HEK293 (cell line): ENCODE data around the gene DDX17.

ENCODE experiments used
- CTCF ChIA-PET: fragments of 350-600 bp; formaldehyde crosslinking; extraction: SDS; loops from one replicate; lab custom pipeline; 2021; ENCODE audit warnings: antibody characterized with exemption; lab: Yijun Ruan, JAX
- POLR2A ChIA-PET: fragments of 300-600 bp; formaldehyde crosslinking; extraction: SDS; loops from one replicate; lab custom pipeline; 2020; ENCODE audit warnings: antibody characterized with exemption, inconsistent platforms; lab: Yijun Ruan, JAX
- H3K27ac ChIP-seq: fragments of 200-500 bp; sonication (Bioruptor generic); 2 replicates; pipeline ENCODE4 v1.5.1; 2014; ENCODE audit warnings: low read depth, low read length, control low read depth, inconsistent platforms; ENCODE audit errors: extremely low read depth
- H3K36me3 ChIP-seq, 2 experiments: fragments of 200-500 bp in 1 of 2; sonication (Bioruptor generic) in 1 of 2; 1 replicate in 1 of 2; 2 replicates in 1 of 2; pipeline ENCODE4 v1.5.1; 2014 to 2017; ENCODE audit warnings: inconsistent platforms in 2 of 2, low read length in 2 of 2; ENCODE audit not compliant: control insufficient read depth in 2 of 2, insufficient read depth in 1 of 2
- H3K4me1 ChIP-seq: fragments of 200-500 bp; sonication (Bioruptor generic); 2 replicates; pipeline ENCODE4 v1.5.1; 2014; ENCODE audit warnings: mild to moderate bottlenecking, low read length, inconsistent platforms; ENCODE audit not compliant: control insufficient read depth, insufficient read depth
- H3K4me3 ChIP-seq: 2 replicates; pipeline ENCODE4 v1.5.1; 2011; ENCODE audit warnings: low read depth, mild to moderate bottlenecking, control low read depth, low read length, moderate library complexity
- H3K9me3 ChIP-seq: fragments of 200-500 bp; sonication (Bioruptor generic); 2 replicates; pipeline ENCODE4 v1.5.1; 2014; ENCODE audit warnings: low read depth, low read length, inconsistent platforms; ENCODE audit not compliant: control insufficient read depth, insufficient read depth
- BCL6B ChIP-seq: fragments of 450-650 bp; formaldehyde crosslinking; IDR thresholded peaks from 2 replicates; pipeline ENCODE4 v1.5.1; 2017; ENCODE audit warnings: missing biosample characterization, missing genetic modification characterization
- GLI4 ChIP-seq: fragments of 450-650 bp; formaldehyde crosslinking; IDR thresholded peaks from 2 replicates; pipeline ENCODE4 v1.5.1; 2016; ENCODE audit warnings: missing biosample characterization, missing genetic modification characterization
- GLIS2 ChIP-seq: fragments of 450-650 bp; formaldehyde crosslinking; IDR thresholded peaks from 2 replicates; pipeline ENCODE4 v1.5.1; 2016; ENCODE audit warnings: missing biosample characterization, missing genetic modification characterization
- IKZF3 ChIP-seq: fragments of 450-650 bp; IDR thresholded peaks from 2 replicates; pipeline ENCODE4 v1.5.0; 2018; ENCODE audit warnings: missing biosample characterization, mild to moderate bottlenecking, missing genetic modification characterization, moderate library complexity
- SETDB1 ChIP-seq: IDR thresholded peaks from one replicate; pipeline ENCODE4 v1.6.1; 2017; ENCODE audit warnings: mild to moderate bottlenecking, low read length, moderate library complexity, mixed read lengths; ENCODE audit not compliant: insufficient read length
- TCF7L2 ChIP-seq: IDR thresholded peaks from 2 replicates; pipeline ENCODE4 v1.6.1; 2011; ENCODE audit warnings: low read depth, mild to moderate bottlenecking, inconsistent platforms, low read length, moderate library complexity, borderline replicate concordance
- WT1 ChIP-seq: fragments of 450-650 bp; formaldehyde crosslinking; IDR thresholded peaks from 2 replicates; pipeline ENCODE4 v1.5.1; 2016; ENCODE audit warnings: missing biosample characterization, missing genetic modification characterization
- YY2 ChIP-seq: fragments of 450-650 bp; formaldehyde crosslinking; IDR thresholded peaks from 2 replicates; pipeline ENCODE4 v1.5.1; 2016; ENCODE audit warnings: missing biosample characterization, missing genetic modification characterization
- ZBTB44 ChIP-seq: fragments of 450-650 bp; IDR thresholded peaks from 2 replicates; pipeline ENCODE4 v1.5.1; 2018; ENCODE audit warnings: missing biosample characterization, mild to moderate bottlenecking, missing genetic modification characterization
- ZFP41 ChIP-seq: fragments of 450-650 bp; formaldehyde crosslinking; IDR thresholded peaks from 2 replicates; pipeline ENCODE4 v1.5.1; 2016; ENCODE audit warnings: missing biosample characterization, missing genetic modification characterization, borderline replicate concordance
- ZNF138 ChIP-seq: fragments of 450-650 bp; formaldehyde crosslinking; IDR thresholded peaks from 2 replicates; pipeline ENCODE4 v1.5.1; 2016; ENCODE audit warnings: missing biosample characterization, missing genetic modification characterization, borderline replicate concordance
- ZNF169 ChIP-seq: fragments of 450-650 bp; formaldehyde crosslinking; IDR thresholded peaks from 2 replicates; pipeline ENCODE4 v1.5.1; 2016; ENCODE audit warnings: missing biosample characterization, missing genetic modification characterization
- ZNF341 ChIP-seq: fragments of 450-650 bp; formaldehyde crosslinking; IDR thresholded peaks from 2 replicates; pipeline ENCODE4; 2016; ENCODE audit warnings: low read depth, missing biosample characterization, missing genetic modification characterization
- ZNF501 ChIP-seq: fragments of 450-650 bp; formaldehyde crosslinking; IDR thresholded peaks from 2 replicates; pipeline ENCODE4 v1.5.1; 2016; ENCODE audit warnings: missing biosample characterization, missing genetic modification characterization
- ZNF513 ChIP-seq: fragments of 450-650 bp; IDR thresholded peaks from 2 replicates; pipeline ENCODE4 v1.5.1; 2018; ENCODE audit warnings: missing biosample characterization, missing genetic modification characterization
- ZNF555 ChIP-seq: fragments of 450-650 bp; formaldehyde crosslinking; conservative IDR thresholded peaks from 2 replicates; pipeline ENCODE4 v1.5.1; 2017; ENCODE audit warnings: missing biosample characterization, mild to moderate bottlenecking, missing genetic modification characterization, inconsistent platforms
- ZNF585B ChIP-seq: fragments of 450-650 bp; formaldehyde crosslinking; IDR thresholded peaks from 2 replicates; pipeline ENCODE4 v1.5.1; 2016; ENCODE audit warnings: missing biosample characterization, missing genetic modification characterization
- ZNF629 ChIP-seq: fragments of 450-650 bp; formaldehyde crosslinking; IDR thresholded peaks from 2 replicates; pipeline ENCODE4 v1.5.1; 2017; ENCODE audit warnings: missing biosample characterization, missing genetic modification characterization
- ZNF639 ChIP-seq: fragments of 450-650 bp; formaldehyde crosslinking; IDR thresholded peaks from 2 replicates; pipeline ENCODE4 v1.5.1; 2016; ENCODE audit warnings: missing biosample characterization, missing genetic modification characterization
- ZNF704 ChIP-seq: fragments of 450-650 bp; formaldehyde crosslinking; IDR thresholded peaks from 2 replicates; pipeline ENCODE4 v1.5.1; 2016; ENCODE audit warnings: missing biosample characterization, missing genetic modification characterization
- ZNF707 ChIP-seq: fragments of 450-650 bp; formaldehyde crosslinking; IDR thresholded peaks from 2 replicates; pipeline ENCODE4 v1.5.1; 2016; ENCODE audit warnings: missing biosample characterization, missing genetic modification characterization
- ZNF776 ChIP-seq: fragments of 450-650 bp; formaldehyde crosslinking; IDR thresholded peaks from 2 replicates; pipeline ENCODE4 v1.5.0; 2017; ENCODE audit warnings: missing biosample characterization, missing genetic modification characterization, borderline replicate concordance
- ZNF777 ChIP-seq: fragments of 450-650 bp; formaldehyde crosslinking; IDR thresholded peaks from 2 replicates; pipeline ENCODE4 v1.5.1; 2017; ENCODE audit warnings: missing biosample characterization, missing genetic modification characterization, borderline replicate concordance
- TF ChIP-seq, protein P1 (sequence below): fragments of 450-650 bp; formaldehyde crosslinking; IDR thresholded peaks from 2 replicates; pipeline ENCODE4 v1.5.0; 2017; ENCODE audit warnings: missing biosample characterization, missing genetic modification characterization, borderline replicate concordance
- TF ChIP-seq, protein P2 (sequence below): sonication (generic); formaldehyde crosslinking; IDR thresholded peaks from 2 replicates; pipeline ENCODE4 v1.8.1; 2022; ENCODE audit warnings: mild to moderate bottlenecking, moderate library complexity, missing genetic modification reagents

Gene DDX17

GRCh38 chr22:38504731-38505540, 1.2 kb downstream of the DDX17 start:
- Histone ChIP-seq H3K4me1 (0 out of 2 replicates have a peak, but pooled peaks cover 5% of the 10 kb centered on the region), H3K4me3 (peak overlapping the region; percentile 79), H3K9me3 (no peaks in the 10 kb centered on the region), H3K36me3 (peaks cover 33 to 52% of the 10 kb centered on the region in 2 experiments), H3K27ac (peak overlapping the region; percentile 100)
- ChIA-PET CTCF (no interaction called here), POLR2A (no interaction called here)
- TF ChIP-seq ZNF777 (tag by site-specific recombination), result no peak
- TF ChIP-seq GLI4 (tag by site-specific recombination), result no peak
- TF ChIP-seq ZNF513 (tag by site-specific recombination), result no peak
- no peak for TF ChIP-seq BCL6B (tag by site-specific recombination)
- peak; percentile 51; the same call in 1 of the 2 replicates for TF ChIP-seq ZNF639 (tag by site-specific recombination)
- TF ChIP-seq ZNF138 (tag by site-specific recombination), result no peak
- TF ChIP-seq, protein P1, sequence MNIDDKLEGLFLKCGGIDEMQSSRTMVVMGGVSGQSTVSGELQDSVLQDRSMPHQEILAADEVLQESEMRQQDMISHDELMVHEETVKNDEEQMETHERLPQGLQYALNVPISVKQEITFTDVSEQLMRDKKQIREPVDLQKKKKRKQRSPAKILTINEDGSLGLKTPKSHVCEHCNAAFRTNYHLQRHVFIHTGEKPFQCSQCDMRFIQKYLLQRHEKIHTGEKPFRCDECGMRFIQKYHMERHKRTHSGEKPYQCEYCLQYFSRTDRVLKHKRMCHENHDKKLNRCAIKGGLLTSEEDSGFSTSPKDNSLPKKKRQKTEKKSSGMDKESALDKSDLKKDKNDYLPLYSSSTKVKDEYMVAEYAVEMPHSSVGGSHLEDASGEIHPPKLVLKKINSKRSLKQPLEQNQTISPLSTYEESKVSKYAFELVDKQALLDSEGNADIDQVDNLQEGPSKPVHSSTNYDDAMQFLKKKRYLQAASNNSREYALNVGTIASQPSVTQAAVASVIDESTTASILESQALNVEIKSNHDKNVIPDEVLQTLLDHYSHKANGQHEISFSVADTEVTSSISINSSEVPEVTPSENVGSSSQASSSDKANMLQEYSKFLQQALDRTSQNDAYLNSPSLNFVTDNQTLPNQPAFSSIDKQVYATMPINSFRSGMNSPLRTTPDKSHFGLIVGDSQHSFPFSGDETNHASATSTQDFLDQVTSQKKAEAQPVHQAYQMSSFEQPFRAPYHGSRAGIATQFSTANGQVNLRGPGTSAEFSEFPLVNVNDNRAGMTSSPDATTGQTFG (tag by site-specific recombination), result no peak
- no peak for TF ChIP-seq IKZF3
- no peak for TF ChIP-seq ZNF776 (tag by site-specific recombination)
- no peak for TF ChIP-seq ZNF169
- TF ChIP-seq ZNF341 (tag by site-specific recombination), result peak; percentile 55
- no peak for TF ChIP-seq WT1 (tag by site-specific recombination)
- TF ChIP-seq ZNF501 (tag by site-specific recombination), result no peak
- TF ChIP-seq TCF7L2, result no peak
- TF ChIP-seq ZFP41 (tag by site-specific recombination), result no peak
- no peak; the same call in 1 of the 2 replicates for TF ChIP-seq YY2 (tag by site-specific recombination)
- TF ChIP-seq GLIS2 (tag by site-specific recombination), result peak; percentile 59; the same call in 1 of the 2 replicates
- TF ChIP-seq ZNF707 (tag by site-specific recombination), result no peak
- no peak for TF ChIP-seq ZNF585B
- peak; percentile 82 for TF ChIP-seq ZNF629
- no peak for TF ChIP-seq ZBTB44
- no peak for TF ChIP-seq ZNF704
- TF ChIP-seq ZNF555 (tag by site-specific recombination), result no peak
- TF ChIP-seq, protein P2, sequence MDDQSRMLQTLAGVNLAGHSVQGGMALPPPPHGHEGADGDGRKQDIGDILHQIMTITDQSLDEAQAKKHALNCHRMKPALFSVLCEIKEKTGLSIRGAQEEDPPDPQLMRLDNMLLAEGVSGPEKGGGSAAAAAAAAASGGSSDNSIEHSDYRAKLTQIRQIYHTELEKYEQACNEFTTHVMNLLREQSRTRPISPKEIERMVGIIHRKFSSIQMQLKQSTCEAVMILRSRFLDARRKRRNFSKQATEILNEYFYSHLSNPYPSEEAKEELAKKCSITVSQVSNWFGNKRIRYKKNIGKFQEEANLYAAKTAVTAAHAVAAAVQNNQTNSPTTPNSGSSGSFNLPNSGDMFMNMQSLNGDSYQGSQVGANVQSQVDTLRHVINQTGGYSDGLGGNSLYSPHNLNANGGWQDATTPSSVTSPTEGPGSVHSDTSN (CRISPR knock-in tag), result no peak
- no peak for TF ChIP-seq SETDB1
